Right cardiac atrium (tissue), 5 donors: ENCODE measurements around the gene RSU1. TPM values are rescaled to one million over a fixed set of nuclear protein-coding genes. Genes with fewer than 3 reads are reported as not detected.

Experiments
- ATAC-seq, 2 donors: fragments of 200-7000 bp; cut with Tn5 transposase; one replicate each; pipeline versions ENCODE4 v1.8.0 to v1.9.1; 2020; ENCODE audit warnings: moderate library complexity in 2 of 2, mild to moderate bottlenecking in 1 of 2
- DNase-seq, 3 donors: peaks; one replicate each; pipeline ENCODE4 v3.0.0-alpha.2; 2020
- H3K27ac ChIP-seq: one replicate; pipeline ENCODE4 v1.5.1; 2013; ENCODE audit warnings: mild to moderate bottlenecking, low read length, control low read depth, moderate library complexity
- H3K27me3 ChIP-seq: one replicate; pipeline ENCODE4 v1.6.1; 2013; ENCODE audit not compliant: control insufficient read depth, insufficient read depth
- H3K4me1 ChIP-seq: one replicate; pipeline ENCODE4 v1.6.1; 2013; ENCODE audit warnings: low read length; ENCODE audit not compliant: control insufficient read depth, insufficient read depth
- H3K4me3 ChIP-seq: one replicate; pipeline ENCODE4 v1.5.1; 2013; ENCODE audit warnings: low read length, control low read depth
- H3K9me3 ChIP-seq: one replicate; pipeline ENCODE4 v1.6.1; 2013; ENCODE audit warnings: low read length; ENCODE audit not compliant: control insufficient read depth
- WGBS: extraction: QIAGEN DNeasy Blood & Tissue Kit; methylation state at CpG from one replicate; pipeline ENCODE4 v1.1.7; 2013; 5-methylcytosine and 5-hydroxymethylcytosine counted together
- intact Hi-C, 4 donors: fragments of 100-400 bp; cut with DNase I; formaldehyde crosslinking; loops; one replicate each; pipeline versions ENCODE4 v1.11.0 to v1.14.0; 2022 to 2023
- polyA plus RNA-seq: library from polyadenylated mRNA; stranded (reverse); fragments of 200-250 nt; gene quantifications from one replicate; pipeline ENCODE4 v1.2.3, GENCODE V29; 2013
- total RNA-seq, 4 donors: library from RNA; stranded (reverse); fragmentation: NEBNext Ultra II Directional; extraction: Animal tissue kit (Norgen Biotek cat#: 25700); gene quantifications; one replicate each; pipeline ENCODE4 v1.2.1, GENCODE V29; 2021
- donor health status: healthy with polysubstance abuse.
- donor health status: DM: no; HTN: yes; CAD: no.
- donor health status: DM: no; HTN: no; CAD: no.
- donor health status: DM: no; HTN: yes; CAD: no; lungs with severe emphysema.
- donor health status: DM: yes; HTN: yes; CAD: no.

The RSU1 gene
- total and polyA plus RNA-seq, 5 donors: 44.4 to 53.4 (median 48.2) TPM

GRCh38 chr10:16679511-16679910 is 137.7 kb downstream of the RSU1 start:
- DNase-seq: no peak
- no peak overlapping the region for H3K27ac ChIP-seq
- no peaks in the 10 kb centered on the region for H3K27me3 ChIP-seq
- ATAC-seq: no peak
- H3K4me1 ChIP-seq: no peaks in the 10 kb centered on the region
- no peak overlapping the region for H3K4me3 ChIP-seq
- intact Hi-C loops: no loop called here
- 95% methylated on average over 6 of the region's 6 CpGs for WGBS
- no peaks in the 10 kb centered on the region for H3K9me3 ChIP-seq

- Histone ChIP-seq H3K27ac (no peak overlapping the region), H3K27me3 (no peaks in the 10 kb centered on the region), H3K4me3 (no peak overlapping the region), H3K4me1 (peaks cover 1% of the 10 kb centered on the region), H3K9me3 (no peaks in the 10 kb centered on the region)
- intact Hi-C loops: no loop called here
- DNase-seq (no peak), ATAC-seq (no peak)
- WGBS: 66% methylated on average over 2 of the region's 2 CpGs
Measured at GRCh38 chr10:16675334-16675733, 141.9 kb downstream of the RSU1 start.

GRCh38 chr10:16674147-16674703 is 143.0 kb downstream of the RSU1 start:
- no peaks in the 10 kb centered on the region for H3K27me3 ChIP-seq
- H3K9me3 ChIP-seq: no peaks in the 10 kb centered on the region
- WGBS: 90% methylated on average over 9 of the region's 9 CpGs
- intact Hi-C loops: no loop called here
- no peak overlapping the region for H3K27ac ChIP-seq
- H3K4me1 ChIP-seq: peaks cover 1% of the 10 kb centered on the region
- H3K4me3 ChIP-seq: no peak overlapping the region
- DNase-seq (no peak), ATAC-seq (no peak)

DNA sequence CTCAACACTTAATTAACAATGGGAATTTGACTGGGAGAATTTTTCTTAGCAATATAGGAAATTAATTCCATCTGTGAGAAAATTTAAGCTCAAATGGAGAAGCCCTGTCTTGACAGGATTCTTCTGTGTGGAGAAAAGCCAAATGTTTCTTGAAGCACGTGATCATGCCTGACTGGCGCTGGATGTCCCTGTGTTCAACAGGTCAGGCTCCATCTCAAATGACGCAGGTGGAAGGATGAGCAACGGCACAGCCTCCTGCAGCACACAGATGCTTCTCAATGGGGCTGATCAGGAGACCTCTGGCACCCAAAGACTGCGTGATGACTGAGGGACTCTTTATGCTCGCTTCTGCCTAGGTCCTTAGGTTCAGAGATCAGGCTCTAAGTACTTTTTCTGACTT is 143.8 kb downstream of the RSU1 start:
- DNase-seq (no peak), ATAC-seq (no peak)
- Histone ChIP-seq H3K4me3 (no peak overlapping the region), H3K9me3 (no peaks in the 10 kb centered on the region), H3K4me1 (peaks cover 1% of the 10 kb centered on the region), H3K27me3 (no peaks in the 10 kb centered on the region), H3K27ac (no peak overlapping the region)
- intact Hi-C loops: no loop called here
- 87% methylated on average over 6 of the region's 6 CpGs for WGBS

- 70% methylated on average over 7 of the region's 7 CpGs for WGBS
- H3K27me3 ChIP-seq: no peaks in the 10 kb centered on the region
- ATAC-seq (peak; percentile 93), DNase-seq (peak in 2 of 3 donors; percentile 58 to 59)
- H3K4me1 ChIP-seq: peaks cover 2% of the 10 kb centered on the region
- no peaks in the 10 kb centered on the region for H3K9me3 ChIP-seq
- intact Hi-C loops: loop anchor here in 1 of 4 donors (2.0 kb wide), 1 partner anchor 63 kb away; no protein-coding TSS in a partner anchor
- no peak overlapping the region for H3K4me3 ChIP-seq
- peak overlapping the region; percentile 58 for H3K27ac ChIP-seq
Measured at GRCh38 chr10:16663444-16663843, 153.8 kb downstream of the RSU1 start.

- 69% methylated on average over 7 of the region's 7 CpGs for WGBS
- peaks cover 2% of the 10 kb centered on the region for H3K4me1 ChIP-seq
- ATAC-seq (no peak), DNase-seq (no peak)
- no peaks in the 10 kb centered on the region for H3K9me3 ChIP-seq
- peak overlapping the region; percentile 52 for H3K27ac ChIP-seq
- no peak overlapping the region for H3K4me3 ChIP-seq
- intact Hi-C loops: loop anchor here in 1 of 4 donors (2.0 kb wide), 1 partner anchor 62 kb away; no protein-coding TSS in a partner anchor
- H3K27me3 ChIP-seq: no peaks in the 10 kb centered on the region
Measured at GRCh38 chr10:16662923-16663322, 154.3 kb downstream of the RSU1 start.

GRCh38 chr10:16656895-16657294 is 160.3 kb downstream of the RSU1 start:
- Histone ChIP-seq H3K27me3 (no peaks in the 10 kb centered on the region), H3K4me1 (no peaks in the 10 kb centered on the region), H3K4me3 (no peak overlapping the region), H3K9me3 (no peaks in the 10 kb centered on the region), H3K27ac (no peak overlapping the region)
- 76% methylated on average over 3 of the region's 3 CpGs for WGBS
- DNase-seq (no peak), ATAC-seq (no peak)
- intact Hi-C loops: no loop called here

- Histone ChIP-seq H3K4me3 (no peak overlapping the region), H3K27ac (no peak overlapping the region), H3K27me3 (no peaks in the 10 kb centered on the region), H3K9me3 (no peaks in the 10 kb centered on the region), H3K4me1 (no peaks in the 10 kb centered on the region)
- DNase-seq (no peak), ATAC-seq (no peak)
- intact Hi-C loops: no loop called here
- WGBS: 66% methylated on average over 4 of the region's 4 CpGs
Measured at GRCh38 chr10:16653224-16653623, 164.0 kb downstream of the RSU1 start.

DNA sequence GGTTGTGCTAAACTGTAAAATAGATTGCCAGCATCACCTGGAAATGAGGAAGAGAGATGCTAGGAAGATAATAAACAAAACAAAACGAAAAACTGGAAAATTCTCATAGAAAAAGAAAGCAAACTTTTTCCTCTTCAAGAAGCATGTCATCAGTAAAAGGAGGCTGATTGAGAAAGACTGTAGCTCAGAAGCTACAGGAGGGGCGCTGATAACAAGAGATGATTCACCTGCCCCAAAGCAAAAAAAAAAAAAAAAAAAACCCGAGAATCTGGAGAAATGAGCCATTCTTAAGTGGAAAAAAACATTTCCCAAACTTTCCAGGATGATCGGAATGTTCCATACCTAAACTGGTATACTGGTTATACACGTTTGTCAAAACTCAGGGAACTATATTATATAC is 165.1 kb downstream of the RSU1 start:
- H3K27me3 ChIP-seq: no peaks in the 10 kb centered on the region
- intact Hi-C loops: no loop called here
- ATAC-seq (no peak), DNase-seq (no peak)
- WGBS: 88% methylated on average over 5 of the region's 5 CpGs
- H3K9me3 ChIP-seq: no peaks in the 10 kb centered on the region
- no peak overlapping the region for H3K4me3 ChIP-seq
- no peaks in the 10 kb centered on the region for H3K4me1 ChIP-seq
- H3K27ac ChIP-seq: no peak overlapping the region

DNA sequence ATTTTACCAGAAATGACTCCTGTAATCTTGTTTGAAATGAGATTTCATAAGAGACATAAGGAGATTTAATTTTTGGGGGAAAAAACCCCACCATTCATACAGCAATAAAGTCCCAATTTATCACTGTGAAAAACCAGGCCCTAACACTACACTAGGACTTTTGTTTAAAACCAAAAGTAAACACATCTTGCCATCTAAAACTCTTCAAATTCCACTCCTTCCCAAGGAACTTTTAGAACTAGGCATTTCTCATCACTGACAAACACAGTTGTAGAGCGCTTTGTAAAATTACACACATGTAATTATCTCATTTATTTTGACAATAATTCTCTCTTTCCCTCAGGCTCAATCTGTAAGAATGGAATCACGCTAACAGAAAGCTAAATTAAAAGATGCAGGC is 167.5 kb downstream of the RSU1 start:
- DNase-seq (no peak), ATAC-seq (no peak)
- 91% methylated on average over 2 of the region's 2 CpGs for WGBS
- Histone ChIP-seq H3K27me3 (no peaks in the 10 kb centered on the region), H3K4me3 (no peak overlapping the region), H3K4me1 (no peaks in the 10 kb centered on the region), H3K27ac (no peak overlapping the region), H3K9me3 (no peaks in the 10 kb centered on the region)
- intact Hi-C loops: no loop called here

DNA sequence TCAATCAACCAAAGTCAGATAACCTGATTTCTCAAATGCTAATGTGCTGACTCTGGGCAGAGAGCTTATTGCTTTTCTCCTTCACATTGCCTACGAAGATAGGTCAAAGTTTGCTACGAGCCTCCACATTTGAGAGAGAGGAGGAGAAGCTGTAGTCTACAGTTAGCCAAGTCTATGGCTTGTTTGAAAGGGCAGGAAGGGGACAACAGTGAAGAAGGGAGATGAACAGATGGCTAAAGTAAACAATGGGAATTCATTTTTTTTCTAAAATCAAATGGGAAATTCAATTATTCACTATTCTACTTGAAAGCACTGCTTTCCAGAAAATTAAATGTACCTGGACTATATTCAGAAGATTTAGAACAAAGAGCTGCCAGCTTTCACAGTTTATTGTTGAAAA is 168.9 kb downstream of the RSU1 start:
- Histone ChIP-seq H3K27ac (no peak overlapping the region), H3K9me3 (no peaks in the 10 kb centered on the region), H3K4me3 (no peak overlapping the region), H3K4me1 (no peaks in the 10 kb centered on the region), H3K27me3 (no peaks in the 10 kb centered on the region)
- intact Hi-C loops: no loop called here
- no peak for ATAC-seq
- 85% methylated on average over 2 of the region's 2 CpGs for WGBS
- no peak for DNase-seq
